HepG2 (cell line): Measurements from ENCODE around the gene AUTS2. TPM values are rescaled to one million over a fixed set of nuclear protein-coding genes. Genes with fewer than 3 reads are reported as not detected.

ENCODE experiments used
- ATAC-seq: fragments of 200-7000 bp; cut with Tn5 transposase; 3 replicates; pipeline ENCODE4 v1.9.1; 2020; ENCODE audit warnings: mild to moderate bottlenecking, moderate library complexity
- BruUV-seq: library from RNA; stranded (reverse); fragments of 400-500 nt; replicated peaks from 2 replicates; lab custom pipeline; 2021; lab: Mats Ljungman, UMichigan
- CTCF ChIA-PET: fragments of 300-600 bp; formaldehyde crosslinking; extraction: SDS; loops from one replicate; lab custom pipeline; 2021; ENCODE audit warnings: low total read pairs, inconsistent platforms, low intra/inter-chr PET ratio; lab: Yijun Ruan, JAX
- POLR2A ChIA-PET: fragments of 350-600 bp; sonication (Branson Sonifier 250); formaldehyde crosslinking; loops from one replicate; lab custom pipeline; 2020; ENCODE audit warnings: antibody characterized with exemption, inconsistent platforms; lab: Yijun Ruan, JAX
- DNase-seq: peaks from one replicate; pipeline ENCODE4 v3.0.0-alpha.2; 2015; ENCODE audit warnings: low spot score
- FAIRE-seq: peaks from 3 replicates; lab custom pipeline; 2011; peaks lifted over from hg19 to GRCh38; lab: Jason Lieb, UNC
- H2AFZ ChIP-seq: one replicate; pipeline ENCODE4 v1.6.1; 2011; ENCODE audit warnings: low read length, inconsistent platforms
- H3K27ac ChIP-seq: fragments of 300-600 bp; 3 replicates; pipeline ENCODE4 v1.8.0; 2011; ENCODE audit warnings: mixed run types, mild to moderate bottlenecking, mixed read lengths, low read length, inconsistent platforms; ENCODE audit not compliant: insufficient read depth; ENCODE audit errors: extremely low read length
- H3K27me3 ChIP-seq, 2 experiments: fragments of 200-600 bp in 1 of 2; 2 replicates in 1 of 2; 3 replicates in 1 of 2; pipeline versions ENCODE4 v1.6.0 to v1.8.0; 2011; ENCODE audit warnings: low read length in 2 of 2, mild to moderate bottlenecking in 2 of 2, moderate library complexity in 2 of 2, inconsistent platforms in 1 of 2; ENCODE audit not compliant: insufficient read depth in 2 of 2, control insufficient read depth in 1 of 2
- H3K36me3 ChIP-seq, 2 experiments: fragments of 200-600 bp in 1 of 2; replicated peaks in 1 of 2; 2 replicates in 1 of 2; 3 replicates in 1 of 2; pipeline versions ENCODE4 v1.5.1 to v1.8.0; 2011; ENCODE audit warnings: low read length in 2 of 2, inconsistent platforms in 1 of 2; ENCODE audit not compliant: insufficient read depth in 2 of 2, control insufficient read depth in 1 of 2
- H3K4me1 ChIP-seq: 2 replicates; pipeline ENCODE4 v1.5.1; 2012; ENCODE audit warnings: low read length, inconsistent platforms; ENCODE audit not compliant: insufficient read depth
- H3K4me2 ChIP-seq: 2 replicates; pipeline ENCODE4 v1.6.0; 2011; ENCODE audit warnings: low read depth, low read length, inconsistent platforms
- H3K4me3 ChIP-seq, 3 experiments: fragments of 200-600 bp in 1 of 3; sonication (generic), shearing (Covaris generic) in 1 of 3; replicated peaks in 1 of 3; 2 replicates each; pipeline ENCODE4 v1.5.1; 2011 to 2016; ENCODE audit warnings: low read length in 3 of 3, inconsistent platforms in 2 of 3, low read depth in 2 of 3, mild to moderate bottlenecking in 2 of 3, control low read depth in 1 of 3, mixed read lengths in 1 of 3; ENCODE audit not compliant: insufficient read depth in 1 of 3
- H3K79me2 ChIP-seq: one replicate; pipeline ENCODE4 v1.6.1; 2011; ENCODE audit warnings: low read length, inconsistent platforms; ENCODE audit not compliant: insufficient read depth
- H3K9ac ChIP-seq: 2 replicates; pipeline ENCODE4 v1.6.0; 2011; ENCODE audit warnings: mild to moderate bottlenecking, low read depth, low read length, inconsistent platforms; ENCODE audit not compliant: insufficient read depth
- H3K9me3 ChIP-seq: 2 replicates; pipeline ENCODE4 v1.5.1; 2012; ENCODE audit warnings: mild to moderate bottlenecking, low read length
- H4K20me1 ChIP-seq: 2 replicates; pipeline ENCODE4 v1.6.0; 2011; ENCODE audit warnings: inconsistent platforms, mild to moderate bottlenecking, low read length, moderate library complexity; ENCODE audit not compliant: insufficient read depth
- FLYWCH1 ChIP-seq: sonication (generic); formaldehyde crosslinking; IDR thresholded peaks from 2 replicates; pipeline ENCODE4 v1.8.1; 2023; ENCODE audit warnings: mild to moderate bottlenecking, missing genetic modification reagents
- GABPB1 ChIP-seq: IDR thresholded peaks from 2 replicates; pipeline ENCODE4 v1.6.1; 2016; ENCODE audit warnings: mild to moderate bottlenecking, missing genetic modification reagents, moderate library complexity, missing compliant biosample characterization
- GPN1 ChIP-seq: sonication (generic); formaldehyde crosslinking; IDR thresholded peaks from 2 replicates; pipeline ENCODE4 v1.5.1; 2020; ENCODE audit warnings: missing genetic modification reagents, borderline replicate concordance
- GTF3A ChIP-seq: sonication (generic); formaldehyde crosslinking; conservative IDR thresholded peaks from 2 replicates; pipeline ENCODE4 v1.4.0; 2020; ENCODE audit warnings: mild to moderate bottlenecking, missing genetic modification reagents
- HIVEP1 ChIP-seq: sonication (generic); formaldehyde crosslinking; IDR thresholded peaks from 2 replicates; pipeline ENCODE4 v1.4.0; 2020; ENCODE audit warnings: mild to moderate bottlenecking, missing genetic modification reagents
- HNRNPK ChIP-seq: fragments of 200-400 bp; formaldehyde crosslinking; IDR thresholded peaks from 2 replicates; pipeline ENCODE4 v1.6.1; 2018; ENCODE audit warnings: low read length, low read depth, moderate library complexity, mild to moderate bottlenecking; ENCODE audit not compliant: poor library complexity, severe bottlenecking
- SETDB1 ChIP-seq: sonication (generic); formaldehyde crosslinking; IDR thresholded peaks from 2 replicates; pipeline ENCODE4 v1.5.1; 2020; ENCODE audit warnings: missing genetic modification reagents, mild to moderate bottlenecking, borderline replicate concordance
- ZMYM4 ChIP-seq: sonication (generic); formaldehyde crosslinking; IDR thresholded peaks from 2 replicates; pipeline ENCODE4 v1.8.1; 2023; ENCODE audit warnings: mild to moderate bottlenecking, missing genetic modification reagents
- ZNF503 ChIP-seq: sonication (generic); formaldehyde crosslinking; IDR thresholded peaks from 2 replicates; pipeline ENCODE4 v1.4.0; 2020; ENCODE audit warnings: missing genetic modification reagents
- ZNF780A ChIP-seq: sonication (generic); formaldehyde crosslinking; IDR thresholded peaks from 2 replicates; pipeline ENCODE4 v1.8.0; 2022; ENCODE audit warnings: mild to moderate bottlenecking, missing genetic modification reagents, moderate library complexity
- WGBS: methylation state at CpG from one replicate; pipeline ENCODE4 v1.1.6; 2017; ENCODE audit warnings: low lambda C conversion rate; 5-methylcytosine and 5-hydroxymethylcytosine counted together
- in situ Hi-C: cut with HindIII; loops from 2 replicates; pipeline ENCODE4 v1.10.0; 2017; ENCODE audit warnings: low pct_unique_long_range_greater_than_20kb; ENCODE audit not compliant: extremely low pct_ligation_motif_present
- intact Hi-C: fragments of 100-400 bp; cut with micrococcal nuclease; formaldehyde crosslinking; loops from one replicate; pipeline ENCODE4 v1.10.0; 2022; ENCODE audit not compliant: unreplicated experiment
- polyA plus RNA-seq, 8 experiments: library from polyadenylated mRNA; depleted of rRNA in 3 of 8; stranded (reverse) in 7 of 8; unstranded in 1 of 8; fragments of >200 nt; fragmentation: Illumina TruSeq in 4 of 8; extraction: Trizol in 4 of 8; gene quantifications; 2 replicates each; pipeline versions ENCODE4 v1.2.1 to v1.2.3, GENCODE V29; 2011 to 2016; ENCODE audit warnings: low read depth in 4 of 8, missing spikeins in 1 of 8, mixed read lengths in 1 of 8; ENCODE audit not compliant: insufficient read depth in 1 of 8
- total RNA-seq, 5 experiments: library from RNA; depleted of rRNA; stranded (reverse); fragments of >200 nt; fragmentation: Illumina TruSeq; extraction: Trizol; gene quantifications; 2 replicates each; pipeline ENCODE4 v1.2.3, GENCODE V29; 2016; ENCODE audit warnings: low read depth in 1 of 5
- TF ChIP-seq, protein P1 (sequence below): sonication (generic); formaldehyde crosslinking; IDR thresholded peaks from 2 replicates; pipeline ENCODE4 v1.5.1; 2020; ENCODE audit warnings: missing genetic modification reagents, mild to moderate bottlenecking, borderline replicate concordance

Gene AUTS2
- total and polyA plus RNA-seq, 2 of the 13 experiments (the other 11 are each of a cell fraction or from before 2014, with no cell fraction given): 0.38 TPM; not detected in 1

DNA sequence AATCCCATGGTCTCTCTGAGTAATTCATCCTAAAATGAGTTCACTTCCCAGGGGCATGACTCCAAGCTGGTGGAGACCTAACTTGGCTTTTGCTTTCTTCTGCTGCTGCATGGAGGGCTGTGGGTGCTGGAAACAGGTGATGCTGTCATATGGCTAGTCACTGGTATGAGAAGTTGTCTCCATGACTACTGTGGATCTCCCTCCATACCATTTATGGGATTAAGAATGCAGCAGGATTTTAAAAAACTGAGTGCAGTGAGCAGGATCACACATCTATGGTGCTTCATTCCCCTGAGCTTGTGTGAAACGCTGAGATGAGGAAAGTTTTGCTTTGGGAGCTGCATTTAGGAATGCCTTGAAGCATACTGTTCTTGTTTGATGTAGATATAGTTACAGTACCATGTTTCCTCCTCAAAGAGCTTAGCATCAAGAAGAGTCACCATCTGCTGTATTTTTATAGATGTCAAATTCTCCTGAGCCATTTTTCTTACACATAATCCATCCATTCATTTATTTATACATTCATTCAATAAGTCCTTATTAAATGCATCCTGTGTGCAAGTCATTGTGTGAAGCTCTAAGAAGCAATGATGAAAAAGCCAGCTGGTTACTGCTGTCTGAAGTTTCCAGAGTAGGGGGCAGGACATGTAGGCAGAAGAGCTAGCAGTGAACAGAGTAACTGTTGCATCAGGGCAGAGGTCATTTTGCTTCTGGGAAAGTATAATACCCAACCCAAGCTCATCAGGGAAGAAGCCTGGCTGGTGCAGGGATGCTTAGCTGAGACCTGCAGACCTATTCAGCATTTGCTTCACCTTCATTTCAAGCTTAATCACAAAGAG, 534.8 kb downstream of the AUTS2 start:
- Histone ChIP-seq H2AFZ (no peak overlapping the region), H3K79me2 (no peaks in the 10 kb centered on the region), H3K27me3 (no peaks in the 10 kb centered on the region), H3K4me1 (no peaks in the 10 kb centered on the region), H3K4me3 (no peak overlapping the region), H3K9me3 (no peaks in the 10 kb centered on the region), H3K9ac (no peak overlapping the region), H3K4me2 (no peak overlapping the region), H3K36me3 (no peaks in the 10 kb centered on the region), H4K20me1 (no peaks in the 10 kb centered on the region), H3K27ac (no peak overlapping the region)
- ATAC-seq (no peak), DNase-seq (no peak), FAIRE-seq (no peak)
- intact Hi-C loops (no loop called here), in situ Hi-C loops (no loop called here)
- BruUV-seq: no TSS peak
- ChIA-PET POLR2A (no interaction called here), CTCF (no interaction called here)
- TF ChIP-seq GABPB1 (CRISPR knock-in tag) (no peak), SETDB1 (CRISPR knock-in tag) (no peak), HNRNPK (no peak)
- WGBS: 0% methylated on average over 1 of the region's 1 CpG

DNA sequence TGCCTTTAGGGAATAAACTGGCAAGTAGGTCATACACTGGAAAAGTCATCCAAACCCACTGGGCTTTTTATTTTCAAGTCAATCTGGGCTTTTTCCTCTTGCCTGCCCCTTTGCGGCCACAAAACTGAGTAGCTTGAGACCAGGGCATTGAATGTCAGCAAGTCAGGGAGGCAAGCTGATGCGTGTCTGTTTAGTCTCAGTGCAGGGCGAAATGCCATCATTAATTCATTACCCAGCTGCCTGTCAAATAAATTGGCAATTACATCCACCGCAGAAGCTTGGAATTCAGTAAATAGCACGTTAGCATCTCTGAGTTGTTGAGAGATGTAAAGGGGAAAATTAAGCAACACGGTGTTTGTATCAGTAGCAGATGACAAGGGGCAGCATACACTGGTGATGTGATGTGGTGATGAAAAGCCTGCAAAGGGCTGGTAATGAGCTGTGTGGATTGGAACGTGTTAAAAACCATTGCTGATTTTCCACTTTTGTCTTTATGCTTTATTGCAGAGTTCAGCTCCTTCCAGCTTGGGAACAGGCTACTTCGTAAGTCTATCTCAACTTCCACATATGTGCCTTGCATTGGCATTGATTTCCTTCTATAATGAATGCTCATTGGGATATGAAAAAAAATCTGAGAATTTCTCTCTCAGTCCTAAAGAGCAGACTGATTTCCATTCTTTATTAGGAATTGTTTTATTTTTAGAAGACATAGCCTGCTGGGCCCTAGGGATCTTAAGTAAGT, 535.9 kb downstream of the AUTS2 start:
- no peaks in the 10 kb centered on the region for H4K20me1 ChIP-seq
- ChIA-PET CTCF (no interaction called here), POLR2A (no interaction called here)
- WGBS: 39% methylated on average over 6 of the region's 8 CpGs
- no TSS peak for BruUV-seq
- no peak overlapping the region for H3K27ac ChIP-seq
- FAIRE-seq (no peak), ATAC-seq (no peak), DNase-seq (no peak)
- no peaks in the 10 kb centered on the region for H3K79me2 ChIP-seq
- no peak overlapping the region for H3K9ac ChIP-seq
- no peak overlapping the region for H2AFZ ChIP-seq
- H3K4me2 ChIP-seq: no peak overlapping the region
- intact Hi-C loops (no loop called here), in situ Hi-C loops (no loop called here)
- no peaks in the 10 kb centered on the region for H3K9me3 ChIP-seq
- H3K36me3 ChIP-seq: no peaks in the 10 kb centered on the region
- no peaks in the 10 kb centered on the region for H3K4me1 ChIP-seq
- H3K4me3 ChIP-seq: no peak overlapping the region
- no peaks in the 10 kb centered on the region for H3K27me3 ChIP-seq
- TF ChIP-seq GPN1 (CRISPR knock-in tag) (no peak), ZMYM4 (CRISPR knock-in tag) (no peak), ZNF503 (no peak), HIVEP1 (no peak), GTF3A (no peak), FLYWCH1 (CRISPR knock-in tag) (no peak), ZNF780A (no peak)
- TF ChIP-seq, protein P1, sequence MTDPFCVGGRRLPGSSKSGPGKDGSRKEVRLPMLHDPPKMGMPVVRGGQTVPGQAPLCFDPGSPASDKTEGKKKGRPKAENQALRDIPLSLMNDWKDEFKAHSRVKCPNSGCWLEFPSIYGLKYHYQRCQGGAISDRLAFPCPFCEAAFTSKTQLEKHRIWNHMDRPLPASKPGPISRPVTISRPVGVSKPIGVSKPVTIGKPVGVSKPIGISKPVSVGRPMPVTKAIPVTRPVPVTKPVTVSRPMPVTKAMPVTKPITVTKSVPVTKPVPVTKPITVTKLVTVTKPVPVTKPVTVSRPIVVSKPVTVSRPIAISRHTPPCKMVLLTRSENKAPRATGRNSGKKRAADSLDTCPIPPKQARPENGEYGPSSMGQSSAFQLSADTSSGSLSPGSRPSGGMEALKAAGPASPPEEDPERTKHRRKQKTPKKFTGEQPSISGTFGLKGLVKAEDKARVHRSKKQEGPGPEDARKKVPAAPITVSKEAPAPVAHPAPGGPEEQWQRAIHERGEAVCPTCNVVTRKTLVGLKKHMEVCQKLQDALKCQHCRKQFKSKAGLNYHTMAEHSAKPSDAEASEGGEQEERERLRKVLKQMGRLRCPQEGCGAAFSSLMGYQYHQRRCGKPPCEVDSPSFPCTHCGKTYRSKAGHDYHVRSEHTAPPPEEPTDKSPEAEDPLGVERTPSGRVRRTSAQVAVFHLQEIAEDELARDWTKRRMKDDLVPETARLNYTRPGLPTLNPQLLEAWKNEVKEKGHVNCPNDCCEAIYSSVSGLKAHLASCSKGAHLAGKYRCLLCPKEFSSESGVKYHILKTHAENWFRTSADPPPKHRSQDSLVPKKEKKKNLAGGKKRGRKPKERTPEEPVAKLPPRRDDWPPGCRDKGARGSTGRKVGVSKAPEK (CRISPR knock-in tag): no peak
